Mucosa of rectum (tissue), 2 donors: ENCODE measurements around the gene NFIB.

Source experiments
- H3K27ac ChIP-seq, 2 donors: one replicate each; pipeline ENCODE4 v1.7.0; 2013; ENCODE audit warnings: inconsistent platforms in 2 of 2, low read depth in 2 of 2, low read length in 2 of 2
- H3K27me3 ChIP-seq, 2 donors: one replicate each; pipeline ENCODE4 v1.7.0; 2013; ENCODE audit warnings: low read length in 2 of 2; ENCODE audit not compliant: control insufficient read depth in 2 of 2, insufficient read depth in 2 of 2
- H3K36me3 ChIP-seq, 2 donors: one replicate each; pipeline ENCODE4 v1.7.0; 2013; ENCODE audit warnings: low read length in 2 of 2; ENCODE audit not compliant: control insufficient read depth in 2 of 2, insufficient read depth in 2 of 2
- H3K4me1 ChIP-seq, 2 donors: one replicate each; pipeline ENCODE4 v1.7.0; 2013; ENCODE audit warnings: low read length in 2 of 2, mild to moderate bottlenecking in 1 of 2; ENCODE audit not compliant: control insufficient read depth in 2 of 2, insufficient read depth in 2 of 2
- H3K4me3 ChIP-seq, 2 donors: one replicate each; pipeline ENCODE4 v1.7.0; 2013; ENCODE audit warnings: low read length in 2 of 2
- H3K9ac ChIP-seq, 2 donors: one replicate each; pipeline ENCODE4 v1.7.0; 2013; ENCODE audit warnings: low read length in 2 of 2, low read depth in 1 of 2, mild to moderate bottlenecking in 1 of 2
- H3K9me3 ChIP-seq, 2 donors: one replicate each; pipeline ENCODE4 v1.7.0; 2013; ENCODE audit warnings: low read length in 2 of 2; ENCODE audit not compliant: control insufficient read depth in 2 of 2
- donor health status: healthy.
- donor health status: Normal muscosa, but diverticular disease.

NFIB gene

DNA sequence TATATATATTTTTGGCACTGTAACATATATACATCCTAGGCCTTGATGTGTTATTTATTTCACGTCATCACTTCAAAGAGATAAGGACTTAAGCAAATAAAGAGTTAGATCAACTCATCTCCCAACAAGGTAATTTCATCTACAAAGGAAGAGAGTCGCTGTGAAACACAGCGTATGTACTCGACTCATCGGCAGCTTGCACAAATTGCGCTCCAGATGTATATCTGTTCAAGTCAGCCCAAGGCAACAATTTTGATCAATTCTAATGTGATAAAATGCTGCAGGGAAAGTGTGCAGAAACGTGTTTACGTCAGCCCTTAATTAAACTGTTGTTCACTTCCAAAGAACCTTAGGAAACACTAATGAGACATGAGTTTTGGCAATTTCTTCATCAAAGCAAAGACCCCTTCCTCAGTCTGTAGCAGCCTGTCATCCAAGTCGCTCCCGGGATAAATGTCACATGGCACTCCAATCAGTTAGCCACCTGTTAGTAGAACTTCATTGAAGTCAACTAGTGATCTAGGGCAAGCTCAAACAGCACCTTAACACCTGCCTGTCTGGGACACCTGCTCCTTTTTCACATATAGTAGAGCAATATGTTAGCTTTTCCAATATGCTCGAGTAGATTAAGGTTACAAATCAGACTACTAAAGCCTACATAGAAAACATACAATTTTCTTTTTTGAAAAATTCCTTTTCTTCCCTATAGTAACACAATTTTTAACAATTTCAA lies 182.4 kb downstream of the NFIB start:
- H3K9ac ChIP-seq, result no peak overlapping the region

DNA sequence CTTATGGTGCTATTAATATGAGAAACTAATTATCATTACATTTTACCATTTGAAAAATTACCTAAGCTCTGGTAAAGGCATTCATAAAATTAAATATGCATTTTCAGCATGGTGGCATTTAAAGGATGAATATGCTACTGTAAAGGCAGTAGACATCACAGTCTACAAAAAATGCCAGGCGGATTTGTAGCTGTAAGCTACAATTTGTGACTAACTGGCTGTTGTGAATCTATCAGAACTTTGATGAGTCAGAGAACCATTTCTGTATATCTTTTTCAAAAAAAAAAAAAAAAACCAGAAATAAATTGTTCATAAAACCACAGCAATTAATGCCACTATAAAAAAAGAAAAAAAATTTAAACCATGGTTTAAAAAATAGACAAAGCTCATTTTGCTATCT lies 186.3 kb downstream of the NFIB start:
- H3K36me3 ChIP-seq, result peaks cover 0 to 3% of the 10 kb centered on the region in 2 donors
- H3K4me1 ChIP-seq, result no peaks in the 10 kb centered on the region
- H3K4me3 ChIP-seq, result no peak overlapping the region
- no peaks in the 10 kb centered on the region for H3K9me3 ChIP-seq
- no peaks in the 10 kb centered on the region for H3K27me3 ChIP-seq
- no peak overlapping the region for H3K27ac ChIP-seq
- H3K9ac ChIP-seq, result no peak overlapping the region

More for the DNA sequence above, 182.4 kb downstream of the NFIB start:
- no peak overlapping the region for H3K27ac ChIP-seq
- H3K9me3 ChIP-seq, result no peaks in the 10 kb centered on the region
- no peaks in the 10 kb centered on the region for H3K36me3 ChIP-seq
- H3K4me1 ChIP-seq, result no peaks in the 10 kb centered on the region
- no peaks in the 10 kb centered on the region for H3K27me3 ChIP-seq
- no peak overlapping the region for H3K4me3 ChIP-seq

DNA sequence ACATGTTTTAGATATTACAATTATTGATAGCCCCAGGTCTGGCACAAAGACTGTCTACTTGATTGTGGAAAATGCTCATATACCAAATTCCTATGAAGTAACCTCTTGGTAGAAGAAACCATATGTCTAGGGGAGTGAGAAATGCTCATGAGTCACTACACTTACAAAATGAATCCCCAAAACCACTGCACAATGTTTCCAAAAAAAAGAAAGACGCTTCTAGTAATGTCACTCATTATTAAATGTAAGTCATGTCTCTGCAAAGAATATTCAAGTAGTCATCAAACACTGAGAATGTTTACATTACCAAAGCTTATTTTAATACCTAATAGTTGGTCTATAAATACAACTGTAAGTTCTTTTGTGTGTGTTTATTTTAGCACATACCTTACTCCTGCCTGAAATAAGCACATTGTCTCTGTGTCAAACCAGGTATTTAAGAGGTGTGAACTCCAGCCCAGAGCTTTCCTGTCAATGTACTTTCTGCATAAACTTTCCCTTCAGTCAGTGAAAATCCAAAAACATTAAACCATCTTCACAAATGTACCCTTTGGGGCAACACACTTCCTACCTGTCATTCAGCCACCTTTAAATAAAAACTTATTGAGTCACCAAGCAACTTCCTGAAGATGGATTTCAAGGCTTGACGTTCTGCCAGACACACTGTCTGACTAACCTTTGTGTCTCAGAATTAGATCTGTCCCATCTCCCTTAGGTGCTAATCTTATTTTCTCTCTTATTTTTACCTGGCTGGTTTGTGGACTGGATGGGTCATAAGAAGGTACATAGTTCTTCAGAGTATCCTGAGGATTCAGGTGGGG lies 194.0 kb downstream of the NFIB start:
- no peaks in the 10 kb centered on the region for H3K9me3 ChIP-seq
- H3K36me3 ChIP-seq, result peaks cover 0 to 22% of the 10 kb centered on the region in 2 donors
- no peak overlapping the region for H3K27ac ChIP-seq

DNA sequence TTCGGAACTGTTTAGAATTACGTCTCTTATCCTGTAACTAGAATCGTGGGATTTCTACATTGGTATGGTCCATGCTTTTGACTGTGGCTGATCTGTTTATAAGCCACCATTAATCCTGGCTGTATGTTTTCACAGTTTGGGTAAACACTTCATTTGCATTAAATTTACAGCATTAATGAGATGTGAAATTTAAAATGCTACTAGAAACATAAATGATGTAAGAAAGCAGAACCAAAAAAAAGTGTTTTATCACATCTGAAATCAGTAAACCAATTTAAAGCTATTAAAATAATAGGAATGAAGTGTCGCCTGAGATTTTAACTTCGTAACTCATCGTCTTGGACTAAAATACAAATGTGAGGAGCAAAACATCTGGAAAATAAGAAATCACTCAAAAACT lies 201.7 kb downstream of the NFIB start:
- no peaks in the 10 kb centered on the region for H3K4me1 ChIP-seq
- H3K36me3 ChIP-seq, result peaks cover 4 to 15% of the 10 kb centered on the region in 2 donors
- no peaks in the 10 kb centered on the region for H3K9me3 ChIP-seq
- no peak overlapping the region for H3K4me3 ChIP-seq
- no peak overlapping the region for H3K9ac ChIP-seq
- no peaks in the 10 kb centered on the region for H3K27me3 ChIP-seq
- H3K27ac ChIP-seq, result no peak overlapping the region

More for the DNA sequence above, 194.0 kb downstream of the NFIB start:
- H3K4me3 ChIP-seq, result no peak overlapping the region
- no peaks in the 10 kb centered on the region for H3K4me1 ChIP-seq
- H3K9ac ChIP-seq, result no peak overlapping the region
- H3K27me3 ChIP-seq, result no peaks in the 10 kb centered on the region

DNA sequence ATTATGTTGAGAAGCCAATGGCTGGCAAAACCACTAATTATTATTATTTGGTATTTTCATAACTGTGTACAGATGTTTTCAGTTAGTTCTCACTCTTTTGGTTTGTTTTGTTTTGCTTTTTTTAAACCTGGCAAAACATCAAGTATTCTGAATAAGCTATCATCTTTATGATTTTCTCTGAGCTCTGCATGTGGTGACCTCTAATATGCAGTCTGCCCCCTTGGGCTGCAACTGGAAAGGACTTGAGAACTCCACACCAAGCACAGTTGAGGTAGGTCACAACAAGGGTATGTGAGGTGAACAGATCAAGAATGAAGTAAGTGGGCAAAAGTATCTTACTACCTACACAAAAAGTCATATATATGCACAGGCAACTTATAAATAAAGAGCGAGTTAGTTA lies 202.2 kb downstream of the NFIB start:
- Histone ChIP-seq H3K4me3 (no peak overlapping the region), H3K9me3 (no peaks in the 10 kb centered on the region), H3K36me3 (peaks cover 4 to 15% of the 10 kb centered on the region in 2 donors), H3K4me1 (no peaks in the 10 kb centered on the region), H3K9ac (no peak overlapping the region), H3K27me3 (no peaks in the 10 kb centered on the region), H3K27ac (no peak overlapping the region)

DNA sequence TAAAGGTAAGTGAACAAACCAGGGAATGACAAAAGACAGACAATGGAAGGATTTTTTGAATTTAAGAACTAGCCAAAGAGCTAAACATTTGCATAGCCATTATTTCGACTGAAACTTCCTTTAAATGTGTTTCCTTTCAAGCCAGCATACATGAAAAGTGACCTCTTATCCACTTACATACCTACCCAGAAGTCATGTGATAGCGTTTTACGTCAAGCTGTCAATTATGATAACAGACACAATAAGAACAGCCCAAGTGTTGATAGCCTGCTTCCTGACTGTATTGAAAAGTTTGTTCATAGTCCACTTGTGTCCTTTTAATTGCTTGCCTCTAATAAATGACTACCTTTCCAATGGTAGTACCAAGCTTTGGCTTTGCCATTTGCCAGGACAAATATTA lies 206.0 kb downstream of the NFIB start:
- H3K4me3 ChIP-seq, result no peak overlapping the region
- no peaks in the 10 kb centered on the region for H3K9me3 ChIP-seq
- no peak overlapping the region for H3K9ac ChIP-seq
- H3K27me3 ChIP-seq, result no peaks in the 10 kb centered on the region
- peaks cover 0 to 4% of the 10 kb centered on the region in 2 donors for H3K36me3 ChIP-seq
- no peak overlapping the region for H3K27ac ChIP-seq
- no peaks in the 10 kb centered on the region for H3K4me1 ChIP-seq

DNA sequence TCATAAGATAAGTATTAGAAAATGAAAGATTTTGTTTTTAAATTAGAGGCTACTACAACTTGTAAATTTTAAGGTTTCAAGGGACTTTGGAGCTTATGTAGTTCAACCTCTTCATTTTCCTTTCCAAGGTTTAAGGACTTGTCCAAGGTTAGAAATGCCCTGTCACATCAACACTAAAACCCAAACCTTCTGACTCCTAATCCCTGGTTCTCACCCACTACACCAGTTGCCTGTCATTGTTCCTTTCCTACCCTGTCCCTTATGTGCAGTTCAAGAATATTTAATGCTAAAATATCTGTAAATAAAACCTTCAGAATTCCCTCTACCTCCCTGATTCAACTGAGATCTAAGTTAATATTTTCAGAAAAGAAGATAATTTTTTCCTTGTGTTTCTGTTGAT lies 206.4 kb downstream of the NFIB start:
- no peaks in the 10 kb centered on the region for H3K9me3 ChIP-seq
- H3K9ac ChIP-seq, result no peak overlapping the region
- no peaks in the 10 kb centered on the region for H3K36me3 ChIP-seq
- no peaks in the 10 kb centered on the region for H3K27me3 ChIP-seq
- H3K4me3 ChIP-seq, result no peak overlapping the region
- no peak overlapping the region for H3K27ac ChIP-seq
- no peaks in the 10 kb centered on the region for H3K4me1 ChIP-seq

DNA sequence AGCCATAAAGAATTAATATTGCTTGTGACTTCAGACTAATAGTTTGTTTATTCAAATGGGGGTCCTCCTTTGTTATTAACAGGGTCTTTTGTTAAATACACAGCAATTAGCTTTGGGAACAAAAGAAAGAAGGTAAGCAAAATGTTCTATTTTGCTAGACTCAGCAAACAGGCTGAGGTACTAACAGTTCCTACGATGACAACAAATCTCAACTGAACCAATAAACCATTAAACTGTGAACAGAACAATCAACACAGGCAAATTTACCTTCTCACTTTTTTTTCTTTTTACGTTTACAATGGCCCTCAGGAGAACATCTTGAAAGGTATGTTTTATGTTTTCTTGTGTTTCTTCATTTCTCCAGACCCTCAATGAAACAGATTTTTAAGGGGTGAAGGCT lies 207.2 kb downstream of the NFIB start:
- Histone ChIP-seq H3K9me3 (no peaks in the 10 kb centered on the region), H3K4me1 (no peaks in the 10 kb centered on the region)

DNA sequence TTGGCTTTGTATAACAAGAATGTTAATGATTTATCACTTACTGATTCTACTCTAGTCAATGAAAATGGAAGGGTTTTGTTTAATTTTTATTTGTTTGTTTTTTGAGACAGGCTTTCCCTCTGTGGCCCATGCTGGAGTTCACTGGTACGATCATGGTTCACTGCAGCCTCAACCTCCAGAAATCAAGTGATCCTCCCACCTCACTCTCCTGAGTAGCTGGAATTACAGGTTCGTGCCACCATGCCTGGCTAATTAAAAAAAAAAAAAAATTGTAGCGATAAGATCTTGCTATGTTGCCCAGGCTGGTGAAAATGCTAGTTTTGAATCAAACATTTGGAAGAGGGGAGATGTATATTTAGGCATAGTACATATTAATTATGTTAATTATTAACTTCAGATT lies 209.4 kb downstream of the NFIB start:
- H3K36me3 ChIP-seq, result no peaks in the 10 kb centered on the region
- no peak overlapping the region for H3K9ac ChIP-seq
- no peaks in the 10 kb centered on the region for H3K9me3 ChIP-seq
- H3K4me1 ChIP-seq, result no peaks in the 10 kb centered on the region
- H3K4me3 ChIP-seq, result no peak overlapping the region
- no peak overlapping the region for H3K27ac ChIP-seq
- H3K27me3 ChIP-seq, result no peaks in the 10 kb centered on the region

More for the DNA sequence above, 207.2 kb downstream of the NFIB start:
- no peaks in the 10 kb centered on the region for H3K27me3 ChIP-seq
- no peak overlapping the region for H3K9ac ChIP-seq
- H3K36me3 ChIP-seq, result no peaks in the 10 kb centered on the region
- no peak overlapping the region for H3K4me3 ChIP-seq
- no peak overlapping the region for H3K27ac ChIP-seq

DNA sequence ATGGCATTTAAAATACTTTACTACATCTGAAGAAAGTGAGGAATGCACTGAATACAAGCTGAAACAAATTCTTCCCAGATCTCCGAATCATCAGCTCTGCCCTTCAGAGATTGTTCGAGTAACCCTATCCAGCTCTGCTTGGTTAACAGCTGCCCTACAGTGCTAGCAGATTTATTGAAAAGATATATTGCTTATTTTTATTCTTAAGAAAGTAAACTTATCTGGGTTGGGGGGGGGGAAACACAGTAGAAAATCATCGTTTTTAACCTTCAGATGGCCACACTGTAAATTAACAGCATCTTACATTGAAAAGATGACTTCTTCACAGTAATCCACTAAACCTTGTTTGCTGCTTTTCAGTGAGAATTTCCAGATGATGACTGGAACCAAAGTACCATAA lies 210.8 kb downstream of the NFIB start:
- H3K9me3 ChIP-seq, result no peaks in the 10 kb centered on the region
- H3K27ac ChIP-seq, result no peak overlapping the region
- H3K4me3 ChIP-seq, result no peak overlapping the region
- no peak overlapping the region for H3K9ac ChIP-seq
- H3K4me1 ChIP-seq, result peaks cover 0 to 3% of the 10 kb centered on the region in 2 donors
- H3K36me3 ChIP-seq, result no peaks in the 10 kb centered on the region
- no peaks in the 10 kb centered on the region for H3K27me3 ChIP-seq
